GM19099 (cell line): ENCODE data around the gene CNTN2.

Source experiments
- POLR2A ChIP-seq: IDR thresholded peaks from 3 replicates; pipeline ENCODE4 v1.6.1; 2011; ENCODE audit warnings: low read depth; ENCODE audit not compliant: insufficient read length; ENCODE audit errors: extremely low read depth

The CNTN2 gene

DNA sequence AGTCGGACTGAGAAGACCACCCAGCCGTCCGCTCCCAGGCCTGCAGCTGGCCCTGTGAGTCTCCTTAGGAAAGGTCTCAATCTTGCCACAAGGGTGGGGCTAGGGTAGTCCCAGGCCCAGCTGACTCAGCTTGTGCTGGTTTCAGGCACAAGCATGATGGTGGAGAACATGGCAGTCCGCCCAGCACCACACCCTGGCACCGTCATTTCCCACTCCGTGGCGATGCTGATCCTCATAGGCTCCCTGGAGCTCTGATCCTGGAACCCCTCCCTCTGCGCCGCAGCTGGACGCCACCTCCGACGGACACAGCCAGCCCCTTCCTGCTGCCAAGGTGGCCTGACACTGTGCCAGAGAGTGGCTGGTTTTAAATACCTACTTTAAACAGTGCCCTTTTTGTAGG lies 30.5 kb downstream of the CNTN2 start:
- no peak for TF ChIP-seq POLR2A

GRCh38 chr1:205074084-205074483 lies 31.1 kb downstream of the CNTN2 start:
- TF ChIP-seq POLR2A = no peak

DNA sequence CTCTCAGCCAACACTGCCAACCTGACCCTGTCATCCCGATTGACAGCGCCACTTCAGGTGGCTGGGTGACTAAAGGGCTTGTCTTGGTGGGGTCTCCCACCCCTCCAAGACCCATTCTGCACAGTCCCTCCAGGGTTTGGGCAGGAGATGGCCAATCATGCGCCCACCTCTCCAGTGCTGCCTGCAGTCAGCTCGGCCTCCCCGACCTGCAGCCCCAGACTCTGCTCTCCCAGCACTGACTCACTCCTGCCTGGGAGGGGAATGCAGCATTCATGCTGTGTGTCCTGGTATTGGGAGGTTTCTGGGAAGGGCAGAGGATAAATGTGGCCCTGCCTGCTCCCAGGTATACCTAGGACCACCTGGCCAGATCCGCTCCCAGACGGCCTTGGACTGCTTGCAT lies 31.5 kb downstream of the CNTN2 start:
- no peak for TF ChIP-seq POLR2A

DNA sequence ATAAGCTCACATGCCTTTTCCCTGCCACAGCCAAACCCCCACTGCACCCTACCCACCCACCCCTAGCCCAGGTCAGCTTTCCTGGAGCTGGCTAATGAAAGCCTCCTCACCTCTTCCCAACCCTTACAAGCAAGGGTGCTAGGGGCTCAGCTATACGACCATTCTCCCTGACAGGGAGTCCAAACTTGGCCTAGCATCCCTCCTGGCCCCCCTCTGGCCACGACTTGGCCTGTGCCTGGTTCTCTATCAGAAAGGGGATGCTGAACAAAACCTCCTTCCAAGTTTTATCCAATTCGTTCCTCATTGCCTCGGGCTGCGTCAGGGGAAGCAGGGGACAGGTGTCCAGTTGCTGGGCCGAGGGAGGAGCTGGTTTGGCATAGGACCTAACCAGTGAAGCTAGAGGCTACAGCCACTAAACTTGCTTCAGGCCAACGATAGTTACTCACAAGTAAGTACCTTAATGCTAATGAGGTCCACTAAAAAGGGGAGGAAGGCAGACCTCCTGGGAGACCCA lies 32.7 kb downstream of the CNTN2 start:
- TF ChIP-seq POLR2A = no peak

GRCh38 chr1:205076245-205076761 lies 33.3 kb downstream of the CNTN2 start:
- no peak for TF ChIP-seq POLR2A

DNA sequence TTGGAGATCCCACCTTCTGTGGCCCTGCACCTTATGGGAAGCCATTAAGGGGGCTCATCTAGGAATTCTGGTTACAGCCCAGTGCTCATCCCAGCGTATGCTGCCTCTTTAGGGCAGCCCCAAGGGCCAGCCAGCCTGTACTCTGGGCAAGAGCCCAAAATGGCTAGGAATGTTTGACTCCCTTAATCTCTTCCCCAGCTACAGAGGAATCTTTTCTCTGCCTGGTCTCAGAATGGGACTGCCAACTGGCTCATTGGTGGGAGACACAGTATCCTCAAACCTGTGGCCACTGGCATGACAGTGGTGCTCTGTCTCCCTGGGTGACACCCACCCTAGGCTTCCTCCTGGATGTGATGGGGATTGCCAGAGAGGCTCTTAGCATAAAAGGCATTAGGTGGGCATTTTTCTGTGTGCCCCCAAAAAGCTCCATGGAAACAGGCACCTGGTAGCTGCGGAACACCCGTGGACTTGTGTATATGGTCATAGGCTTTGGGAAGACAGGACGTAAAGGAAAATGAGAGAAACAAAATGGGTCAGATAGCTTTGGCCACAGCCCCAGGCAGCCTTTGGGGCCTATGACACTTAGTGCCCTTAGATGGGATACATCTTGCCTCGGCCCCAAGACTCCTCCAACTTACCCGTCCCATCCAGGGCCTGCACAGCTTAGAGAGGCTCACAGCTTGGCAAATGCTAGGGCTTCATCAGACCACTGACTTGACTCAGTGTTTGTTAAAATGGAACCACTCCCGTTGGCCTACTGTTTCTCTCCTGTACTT lies 34.3 kb downstream of the CNTN2 start:
- no peak for TF ChIP-seq POLR2A

DNA sequence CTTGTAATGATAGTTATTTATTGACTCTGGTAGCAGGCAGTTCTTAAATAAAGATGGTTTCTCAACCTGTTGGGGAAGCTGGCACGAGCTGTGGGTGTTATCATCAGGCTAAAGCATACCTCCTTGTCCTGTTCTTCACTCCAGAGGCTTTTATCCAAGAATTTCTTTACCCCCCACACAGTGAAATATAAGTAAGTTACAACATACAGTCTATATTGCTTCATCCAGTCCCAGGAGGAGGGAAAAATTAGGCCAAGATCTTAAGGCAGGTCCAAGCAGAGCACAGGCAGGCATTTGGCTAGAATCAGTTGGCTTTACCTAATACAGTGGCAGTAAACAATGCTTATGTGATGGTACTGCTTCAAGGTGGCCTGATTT lies 34.9 kb downstream of the CNTN2 start:
- no peak for TF ChIP-seq POLR2A

- TF ChIP-seq POLR2A = no peak
These were observed 39.4 kb downstream of the CNTN2 start for GRCh38 chr1:205082431-205082830.

DNA sequence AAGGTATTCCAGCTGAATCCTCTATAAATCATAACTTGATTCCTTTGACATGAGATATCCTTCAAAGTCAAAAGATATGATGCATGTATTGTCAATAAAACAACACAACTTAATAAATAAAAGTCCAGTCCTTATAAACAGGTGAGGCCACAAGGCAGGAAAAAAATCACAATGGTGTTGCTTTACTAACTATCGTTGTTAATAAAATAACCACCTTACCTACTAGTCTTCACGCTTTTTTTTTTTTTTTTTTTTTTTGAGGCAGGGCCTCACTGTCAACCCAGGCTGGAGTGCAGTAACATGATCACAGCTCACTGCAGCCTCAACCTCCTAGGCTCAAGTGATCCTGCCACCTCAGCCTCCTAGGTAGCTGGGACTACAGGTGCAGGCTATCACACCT lies 41.3 kb downstream of the CNTN2 start, which contains the start of gene TMEM81:
Gene TMEM81 (minus strand): TSS at position 101 of the 400 bp plus-strand sequence. CDS start 140 bp downstream, outside the sequence.
- no peak for TF ChIP-seq POLR2A

- TF ChIP-seq POLR2A = no peak
These were observed 45.3 kb downstream of the CNTN2 start for GRCh38 chr1:205088341-205088740.

- TF ChIP-seq POLR2A = no peak
These were observed 48.2 kb downstream of the CNTN2 start for GRCh38 chr1:205091043-205091740.

DNA sequence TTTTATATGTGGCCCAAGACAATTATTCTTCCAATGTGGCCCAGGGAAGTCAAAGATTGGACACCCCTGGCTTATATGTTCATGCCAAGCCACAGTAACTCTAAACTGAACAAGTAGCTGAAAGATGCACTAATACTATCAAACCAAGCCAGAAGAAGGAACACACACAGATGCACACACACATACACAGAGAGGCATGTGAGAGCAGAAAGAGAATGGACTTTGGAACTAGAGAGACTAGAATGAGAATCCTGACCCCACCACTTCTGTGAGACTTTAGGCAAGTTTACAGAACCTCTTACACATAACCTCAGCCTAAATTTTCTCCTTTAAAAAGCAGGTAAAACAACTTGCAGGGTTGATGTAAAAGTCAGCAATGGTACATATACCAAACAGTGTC lies 52.4 kb downstream of the CNTN2 start:
- TF ChIP-seq POLR2A = no peak

GRCh38 chr1:205098242-205098641 lies 55.2 kb downstream of the CNTN2 start:
- no peak for TF ChIP-seq POLR2A

DNA sequence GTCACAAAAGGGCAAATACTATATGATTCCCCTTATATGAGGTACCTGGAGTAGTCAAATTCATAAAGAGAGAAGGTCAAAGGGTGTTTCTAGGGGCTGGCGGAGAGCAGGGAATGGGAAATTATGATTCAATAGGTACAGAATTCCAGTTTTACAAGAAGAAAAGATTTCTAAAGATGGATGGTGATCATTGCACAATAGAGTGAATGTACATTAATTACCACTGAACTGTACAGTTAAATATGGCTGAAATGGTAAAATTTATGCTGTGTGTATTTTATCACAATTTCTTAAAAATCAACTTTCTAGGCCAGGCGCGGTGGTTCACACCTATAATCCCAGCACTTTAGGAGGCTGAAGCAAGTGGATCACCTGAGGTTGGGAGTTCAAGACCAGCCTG lies 59.4 kb downstream of the CNTN2 start:
- TF ChIP-seq POLR2A = no peak

- TF ChIP-seq POLR2A = no peak
These were observed 64.3 kb downstream of the CNTN2 start for GRCh38 chr1:205107327-205107726.

DNA sequence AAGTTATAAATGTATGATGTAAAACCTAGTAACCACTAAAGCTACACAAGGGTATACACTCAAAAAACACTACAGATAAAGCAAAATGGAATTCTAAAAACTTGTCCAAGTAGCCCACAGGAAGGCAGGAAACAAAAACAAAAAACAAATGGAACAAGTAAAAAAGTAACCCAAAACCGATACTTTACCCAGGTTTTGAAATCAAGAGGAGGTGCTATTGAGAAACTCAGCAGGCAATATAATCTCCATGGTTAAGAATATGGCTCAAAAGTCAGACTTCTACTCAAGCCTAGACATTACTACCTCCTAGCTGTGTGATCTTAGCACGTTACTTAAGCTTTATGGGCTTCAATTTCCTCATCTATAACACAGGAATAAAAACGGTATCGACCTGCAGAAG lies 65.5 kb downstream of the CNTN2 start:
- TF ChIP-seq POLR2A = no peak

- no peak for TF ChIP-seq POLR2A
These were observed 66.3 kb downstream of the CNTN2 start for GRCh38 chr1:205109269-205109668.

DNA sequence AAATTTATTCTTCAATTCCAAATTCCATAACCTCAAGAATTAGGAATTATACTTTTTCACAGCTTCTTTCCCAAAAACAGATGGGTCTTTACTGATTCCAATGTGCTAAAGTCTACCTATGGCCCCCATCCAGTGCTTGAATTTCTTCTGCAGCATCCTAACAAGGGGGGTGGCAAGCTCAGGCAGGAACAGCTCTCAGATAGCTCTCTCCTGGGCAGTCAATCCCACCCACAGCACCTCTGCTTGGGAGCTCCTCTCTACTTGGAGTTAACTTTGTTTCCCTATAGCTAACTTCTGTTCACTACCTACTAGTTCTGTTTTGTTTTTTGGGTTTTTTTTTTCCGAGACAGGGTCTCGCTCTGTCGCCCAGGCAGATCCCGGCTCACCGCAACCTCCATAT lies 66.7 kb downstream of the CNTN2 start:
- TF ChIP-seq POLR2A = no peak
